ENCODE data around the gene CD200.

- TF ChIP-seq EZH2 (IDR thresholded peaks at IDR 0.05; ENCODE audit: insufficient read depth, poor library complexity, severe bottlenecking) (no peak), EZH2phosphoT487 (IDR thresholded peaks at IDR 0.05; ENCODE audit: insufficient read depth, low read depth) (no peak)
Observed at GRCh38 chr3:112293368-112294321, 39.3 kb upstream of the CD200 start, which contains the start of gene SLC9C1.

Measured in GM23248 (cell line).